Measurements from ENCODE around the gene FGFR3. TPM values are rescaled to one million over a fixed set of nuclear protein-coding genes. Genes with fewer than 3 reads are reported as not detected.

FGFR3 gene
- total and polyA plus RNA-seq, 9 of the 15 experiments (the other 6 are each of a cell fraction or from before 2014, with no cell fraction given): 1.2 to 60.4 (median 12.7) TPM

- no peak for TF ChIP-seq TFE3 (CRISPR knock-in tag; IDR thresholded peaks at IDR 0.05)
- TF ChIP-seq PHF8 (IDR thresholded peaks at IDR 0.05; ENCODE audit: borderline replicate concordance, low read length): peak; percentile 65; the same call in 1 of the 2 replicates
- TF ChIP-seq ZNF766 (CRISPR knock-in tag; conservative IDR thresholded peaks at IDR 0.05): no peak; the same call in 1 of the 2 replicates
- no peak for TF ChIP-seq CBX5 (IDR thresholded peaks at IDR 0.05; ENCODE audit: borderline replicate concordance, low read depth)
- TF ChIP-seq ARNT (IDR thresholded peaks at IDR 0.05): no peak
- TF ChIP-seq MAFK (IDR thresholded peaks at IDR 0.05; ENCODE audit: low read length): no peak
- no peak for TF ChIP-seq TEAD2 (tag; IDR thresholded peaks at IDR 0.05)
- TF ChIP-seq CBX3 (IDR thresholded peaks at IDR 0.05; ENCODE audit: borderline replicate concordance in 1 of 2, low read length in 2 of 2): no peak
- no peak for TF ChIP-seq E2F1 (CRISPR knock-in tag; IDR thresholded peaks at IDR 0.05)
- no peak for TF ChIP-seq COPS2 (conservative IDR thresholded peaks at IDR 0.05)
- no peak for TF ChIP-seq DIDO1 (tag; IDR thresholded peaks at IDR 0.05; ENCODE audit: low read depth)
- TF ChIP-seq ZNF282 (CRISPR knock-in tag; IDR thresholded peaks at IDR 0.05): no peak
- peak; percentile 31; the same call in 1 of the 2 replicates for TF ChIP-seq EP400 (IDR thresholded peaks at IDR 0.05)
- TF ChIP-seq NFE2 (IDR thresholded peaks at IDR 0.05; ENCODE audit: low read depth): no peak
- TF ChIP-seq GATA2 (CRISPR knock-in tag; IDR thresholded peaks at IDR 0.05): no peak
- no peak for TF ChIP-seq ZNF764 (CRISPR knock-in tag; IDR thresholded peaks at IDR 0.05; ENCODE audit: low read depth)
- no peak for TF ChIP-seq KLF10 (CRISPR knock-in tag; IDR thresholded peaks at IDR 0.05)
- no peak for TF ChIP-seq YBX1 (IDR thresholded peaks at IDR 0.05)
- no peak for TF ChIP-seq TFAP4 (CRISPR knock-in tag; IDR thresholded peaks at IDR 0.05; ENCODE audit: borderline replicate concordance)
- TF ChIP-seq TCFL5 (CRISPR knock-in tag; conservative IDR thresholded peaks at IDR 0.05): no peak
- TF ChIP-seq L3MBTL2 (IDR thresholded peaks at IDR 0.05): no peak
- peak in 1 of 2 experiments; percentile 49; a peak in 1 of 4 replicates for TF ChIP-seq HDAC1 (IDR thresholded peaks at IDR 0.05)
- no peak for TF ChIP-seq ZSCAN32 (CRISPR knock-in tag; IDR thresholded peaks at IDR 0.05)
These were observed 62.4 kb downstream of the FGFR3 start (continued) for GRCh38 chr4:1855333-1856070.
